Ectodermal cell (in vitro differentiated cells): Measurements from ENCODE around the gene CXorf49.
"Not testable (repeated sequence)": the region's sequence is repeated elsewhere in the genome, so short reads cannot be mapped to it uniquely, and the experiment has no call there.

ENCODE experiments used
- H3K27ac ChIP-seq: 2 replicates; pipeline ENCODE4 v1.7.0; 2013; ENCODE audit warnings: mild to moderate bottlenecking, low read depth, low read length; ENCODE audit not compliant: insufficient read depth, poor library complexity, severe bottlenecking
- H3K27me3 ChIP-seq: 2 replicates; pipeline ENCODE4 v1.7.0; 2013; ENCODE audit warnings: mild to moderate bottlenecking, low read length; ENCODE audit not compliant: insufficient read depth, control insufficient read depth, poor library complexity, severe bottlenecking
- H3K36me3 ChIP-seq: one replicate; pipeline ENCODE4 v1.7.0; 2013; ENCODE audit warnings: low read length; ENCODE audit not compliant: control insufficient read depth, insufficient read depth
- H3K4me1 ChIP-seq: one replicate; pipeline ENCODE4 v1.7.0; 2013; ENCODE audit warnings: low read length; ENCODE audit not compliant: control insufficient read depth, insufficient read depth
- H3K4me3 ChIP-seq: 2 replicates; pipeline ENCODE4 v1.7.0; 2013; ENCODE audit warnings: low read depth, low read length, control low read depth; ENCODE audit not compliant: insufficient read depth
- H3K9me3 ChIP-seq: 2 replicates; pipeline ENCODE4 v1.7.0; 2013; ENCODE audit warnings: mild to moderate bottlenecking, low read length, moderate library complexity; ENCODE audit not compliant: control insufficient read depth
- WGBS, 2 experiments: methylation state at CpG; one replicate each; pipeline ENCODE4 v1.1.7; 2013; ENCODE audit warnings: missing lambda C conversion rate in 2 of 2; 5-methylcytosine and 5-hydroxymethylcytosine counted together

The CXorf49 gene

GRCh38 chrX:71714064-71714463, 4.0 kb downstream of the CXorf49 start:
- not testable (repeated sequence) for H3K4me1 ChIP-seq, H3K27ac ChIP-seq, H3K36me3 ChIP-seq, H3K4me3 ChIP-seq, H3K27me3 ChIP-seq, H3K9me3 ChIP-seq
- no CpG with 5 or more reads among the region's 14 CpGs for WGBS, 2 experiments

GRCh38 chrX:71702853-71703252, 15.2 kb downstream of the CXorf49 start:
- not testable (repeated sequence) for H3K4me3 ChIP-seq, H3K27ac ChIP-seq, H3K9me3 ChIP-seq, H3K36me3 ChIP-seq, H3K4me1 ChIP-seq, H3K27me3 ChIP-seq
- no CpG with 5 or more reads among the region's 12 CpGs for WGBS, 2 experiments

GRCh38 chrX:71699023-71699344, 19.1 kb downstream of the CXorf49 start:
- not testable (repeated sequence) for H3K4me1 ChIP-seq, H3K27ac ChIP-seq, H3K9me3 ChIP-seq, H3K4me3 ChIP-seq, H3K27me3 ChIP-seq, H3K36me3 ChIP-seq
- no CpG with 5 or more reads among the region's 4 CpGs for WGBS, 2 experiments

GRCh38 chrX:71698299-71699022, 19.6 kb downstream of the CXorf49 start:
- not testable (repeated sequence) for H3K36me3 ChIP-seq, H3K4me3 ChIP-seq, H3K27me3 ChIP-seq, H3K4me1 ChIP-seq, H3K9me3 ChIP-seq, H3K27ac ChIP-seq
- no CpG with 5 or more reads among the region's 12 CpGs for WGBS, 2 experiments

GRCh38 chrX:71697466-71698298, 20.4 kb downstream of the CXorf49 start:
- WGBS, 2 experiments: no CpG with 5 or more reads among the region's 17 CpGs
- not testable (repeated sequence) for H3K27ac ChIP-seq, H3K9me3 ChIP-seq, H3K36me3 ChIP-seq, H3K4me1 ChIP-seq, H3K4me3 ChIP-seq, H3K27me3 ChIP-seq

GRCh38 chrX:71696641-71697465, 21.2 kb downstream of the CXorf49 start:
- not testable (repeated sequence) for H3K36me3 ChIP-seq, H3K4me3 ChIP-seq, H3K27ac ChIP-seq, H3K27me3 ChIP-seq, H3K4me1 ChIP-seq, H3K9me3 ChIP-seq
- no CpG with 5 or more reads among the region's 24 CpGs for WGBS, 2 experiments

DNA sequence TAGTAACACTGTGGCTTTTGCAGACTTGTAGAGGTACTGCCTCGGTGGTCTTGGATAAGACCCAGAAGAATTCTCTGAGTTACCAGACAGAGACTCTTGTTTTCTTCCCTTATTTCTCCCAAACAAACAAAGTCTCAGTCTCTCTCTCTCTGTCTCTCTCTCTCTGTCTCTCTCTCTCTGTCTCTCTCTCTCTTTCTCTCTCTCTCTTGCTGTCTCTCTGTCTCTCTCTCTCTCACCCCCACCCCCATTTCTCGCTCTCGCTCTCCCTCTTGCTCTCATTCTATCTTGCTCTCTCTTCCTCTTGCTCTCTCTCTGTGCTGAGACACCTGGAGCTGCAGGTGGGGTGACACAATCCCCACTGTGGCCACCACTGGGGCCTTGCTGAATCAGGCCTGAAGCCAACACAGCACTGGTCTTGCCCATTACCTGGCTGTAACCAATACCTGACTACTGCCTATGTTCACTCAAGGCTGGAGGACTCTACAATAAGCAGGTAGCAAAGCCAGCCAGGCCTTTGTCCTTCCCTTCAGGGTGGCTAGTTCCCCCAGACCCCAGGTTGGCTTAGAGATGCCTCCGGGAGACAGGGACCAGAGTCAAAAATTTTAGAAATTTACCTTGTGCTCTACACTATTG, 38.4 kb downstream of the CXorf49 start:
- Histone ChIP-seq H3K27ac (no peak overlapping the region), H3K27me3 (no peaks in the 10 kb centered on the region), H3K4me1 (no peaks in the 10 kb centered on the region), H3K36me3 (no peaks in the 10 kb centered on the region), H3K9me3 (no peaks in the 10 kb centered on the region), H3K4me3 (no peak overlapping the region)
- 85 to 87% methylated on average over 4 of the region's 4 CpGs for WGBS, 2 experiments

DNA sequence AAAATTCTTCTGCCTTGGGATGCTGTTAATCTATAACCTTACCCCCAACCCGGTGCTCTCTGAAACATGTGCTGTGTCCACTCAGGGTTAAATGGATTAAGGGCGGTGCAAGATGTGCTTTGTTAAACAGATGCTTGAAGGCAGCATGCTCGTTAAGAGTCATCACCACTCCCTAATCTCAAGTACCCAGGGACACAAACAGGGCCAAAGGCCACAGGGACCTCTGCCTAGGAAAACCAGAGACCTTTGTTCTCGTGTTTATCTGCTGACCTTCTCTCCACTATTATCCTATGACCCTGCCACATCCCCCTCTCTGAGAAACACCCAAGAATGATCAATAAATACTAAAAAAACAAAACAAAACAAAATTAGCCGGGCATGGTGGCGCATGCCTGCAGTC, 40.9 kb downstream of the CXorf49 start:
- H3K4me3 ChIP-seq, H3K27ac ChIP-seq, H3K36me3 ChIP-seq, H3K9me3 ChIP-seq, H3K27me3 ChIP-seq, H3K4me1 ChIP-seq: not testable (repeated sequence)
- WGBS, 2 experiments: 87 to 93% methylated on average over 2 of the region's 6 CpGs

- 89% methylated on average over 40 of the region's 43 CpGs for WGBS, 2 experiments
- not testable (repeated sequence) for H3K27ac ChIP-seq, H3K4me3 ChIP-seq, H3K9me3 ChIP-seq, H3K27me3 ChIP-seq, H3K4me1 ChIP-seq, H3K36me3 ChIP-seq
Measured at GRCh38 chrX:71676068-71676795, 41.9 kb downstream of the CXorf49 start.
